ENCODE data around the gene RORC.
"Not testable (repeated sequence)": the region's sequence is repeated elsewhere in the genome, so short reads cannot be mapped to it uniquely, and the experiment has no call there.

RORC gene

GRCh38 chr1:151805066-151805820 is 26.4 kb downstream of the RORC start, which contains the start of gene LINGO4:
Gene LINGO4 (minus strand): TSS chr1:151805419. CDS start chr1:151802704, 2,715 bp downstream.
- DNase-seq (ENCODE audit: low read depth), result no peak

GRCh38 chr1:151803915-151804314 is 27.7 kb downstream of the RORC start:
- no peak for DNase-seq (ENCODE audit: low read depth)

- DNase-seq (ENCODE audit: low read depth), result no peak
Observed at GRCh38 chr1:151803164-151803563, 28.4 kb downstream of the RORC start.

- no peak for DNase-seq (ENCODE audit: low read depth)
Observed at GRCh38 chr1:151802372-151802771, 29.2 kb downstream of the RORC start.

- no peak for DNase-seq (ENCODE audit: low read depth)
Observed at GRCh38 chr1:151801846-151802245, 29.8 kb downstream of the RORC start.

- DNase-seq (ENCODE audit: low read depth), result no peak
Observed at GRCh38 chr1:151801310-151801820, 30.2 kb downstream of the RORC start.

- DNase-seq (ENCODE audit: low read depth), result no peak
Observed at GRCh38 chr1:151800830-151801229, 30.8 kb downstream of the RORC start.

- DNase-seq (ENCODE audit: low read depth), result no peak
Observed at GRCh38 chr1:151799179-151800022, 32.2 kb downstream of the RORC start.

GRCh38 chr1:151798571-151798970 is 33.0 kb downstream of the RORC start:
- DNase-seq (ENCODE audit: low read depth), result no peak

- no peak for DNase-seq (ENCODE audit: low read depth)
Observed at GRCh38 chr1:151790940-151791651, 40.5 kb downstream of the RORC start.

GRCh38 chr1:151790071-151790939 is 41.3 kb downstream of the RORC start, which contains the start of gene TDRKH:
Gene TDRKH (minus strand): TSS chr1:151790500. CDS start chr1:151783022, 7,478 bp downstream.
- peak; percentile 100 for DNase-seq (ENCODE audit: low read depth)

GRCh38 chr1:151787689-151788088 is 43.9 kb downstream of the RORC start:
- no peak for DNase-seq (ENCODE audit: low read depth)

GRCh38 chr1:151783796-151784195 is 47.8 kb downstream of the RORC start:
- DNase-seq (ENCODE audit: low read depth), result no peak

GRCh38 chr1:151782741-151783140 is 48.9 kb downstream of the RORC start:
- no peak for DNase-seq (ENCODE audit: low read depth)

GRCh38 chr1:151782026-151782425 is 49.6 kb downstream of the RORC start:
- not testable (repeated sequence) for DNase-seq (ENCODE audit: low read depth)

- not testable (repeated sequence) for DNase-seq (ENCODE audit: low read depth)
Observed at GRCh38 chr1:151780736-151781135, 50.9 kb downstream of the RORC start.

GRCh38 chr1:151779852-151780251 is 51.8 kb downstream of the RORC start:
- DNase-seq (ENCODE audit: low read depth), result no peak

GRCh38 chr1:151777317-151777716 is 54.3 kb downstream of the RORC start:
- DNase-seq (ENCODE audit: low read depth), result no peak

GRCh38 chr1:151776665-151777062 is 54.9 kb downstream of the RORC start:
- no peak for DNase-seq (ENCODE audit: low read depth)

GRCh38 chr1:151775894-151776664 is 55.5 kb downstream of the RORC start:
- DNase-seq (ENCODE audit: low read depth), result no peak

Data from fibroblast of gingiva (primary cell).